ENCODE results near the gene DISC1. TPM values are rescaled to one million over a fixed set of nuclear protein-coding genes. Genes with fewer than 3 reads are reported as not detected.

The DISC1 gene
- total RNA-seq, 1 experiment from 2014 or later, result 9.8 TPM

GRCh38 chr1:231913493-231913892 lies 286.9 kb downstream of the DISC1 start:
- Mint-ChIP-seq H3K9me3 (ENCODE audit: low read depth, unreplicated experiment) (peaks cover 3% of the 10 kb centered on the region), H3K4me3 (ENCODE audit: low read depth, unreplicated experiment) (no peak overlapping the region), H3K27me3 (ENCODE audit: unreplicated experiment) (no peaks in the 10 kb centered on the region), H3K36me3 (ENCODE audit: insufficient read depth, unreplicated experiment) (no peaks in the 10 kb centered on the region), H3K4me1 (ENCODE audit: low read depth, unreplicated experiment) (peaks cover 8% of the 10 kb centered on the region), H3K27ac (ENCODE audit: unreplicated experiment) (no peak overlapping the region)
- no peak for TF ChIP-seq CTCF (IDR thresholded peaks at IDR 0.05; ENCODE audit: unreplicated experiment)
- no TSS peak for BruUV-seq (replicated peaks)
- DNase-seq, result no peak
- CTCF ChIA-PET, result no interaction called here
- intact Hi-C loops (cut with micrococcal nuclease; ENCODE audit: unreplicated experiment), result no loop called here

GRCh38 chr1:231918239-231919015 lies 291.8 kb downstream of the DISC1 start:
- intact Hi-C loops (cut with micrococcal nuclease; ENCODE audit: unreplicated experiment), result no loop called here
- H3K4me3 Mint-ChIP-seq (ENCODE audit: low read depth, unreplicated experiment), result no peak overlapping the region
- BruUV-seq (replicated peaks), result no TSS peak
- no peak for TF ChIP-seq CTCF (IDR thresholded peaks at IDR 0.05; ENCODE audit: unreplicated experiment)
- no peaks in the 10 kb centered on the region for H3K9me3 Mint-ChIP-seq (ENCODE audit: low read depth, unreplicated experiment)
- H3K4me1 Mint-ChIP-seq (ENCODE audit: low read depth, unreplicated experiment), result peaks cover 13% of the 10 kb centered on the region
- no peak overlapping the region for H3K27ac Mint-ChIP-seq (ENCODE audit: unreplicated experiment)
- peak; percentile 11 for DNase-seq
- no peaks in the 10 kb centered on the region for H3K36me3 Mint-ChIP-seq (ENCODE audit: insufficient read depth, unreplicated experiment)
- H3K27me3 Mint-ChIP-seq (ENCODE audit: unreplicated experiment), result no peaks in the 10 kb centered on the region
- CTCF ChIA-PET, result no interaction called here

GRCh38 chr1:231919239-231919885 lies 292.8 kb downstream of the DISC1 start:
- Mint-ChIP-seq H3K36me3 (ENCODE audit: insufficient read depth, unreplicated experiment) (no peaks in the 10 kb centered on the region), H3K4me3 (ENCODE audit: low read depth, unreplicated experiment) (no peak overlapping the region), H3K27ac (ENCODE audit: unreplicated experiment) (no peak overlapping the region), H3K27me3 (ENCODE audit: unreplicated experiment) (no peaks in the 10 kb centered on the region), H3K4me1 (ENCODE audit: low read depth, unreplicated experiment) (peaks cover 13% of the 10 kb centered on the region), H3K9me3 (ENCODE audit: low read depth, unreplicated experiment) (no peaks in the 10 kb centered on the region)
- BruUV-seq (replicated peaks), result no TSS peak
- intact Hi-C loops (cut with micrococcal nuclease; ENCODE audit: unreplicated experiment), result no loop called here
- DNase-seq, result no peak
- CTCF ChIA-PET, result no interaction called here
- TF ChIP-seq CTCF (IDR thresholded peaks at IDR 0.05; ENCODE audit: unreplicated experiment), result no peak

GRCh38 chr1:231919886-231920285 lies 293.3 kb downstream of the DISC1 start:
- H3K27me3 Mint-ChIP-seq (ENCODE audit: unreplicated experiment), result no peaks in the 10 kb centered on the region
- no peak overlapping the region for H3K4me3 Mint-ChIP-seq (ENCODE audit: low read depth, unreplicated experiment)
- H3K27ac Mint-ChIP-seq (ENCODE audit: unreplicated experiment), result no peak overlapping the region
- DNase-seq, result no peak
- no peaks in the 10 kb centered on the region for H3K36me3 Mint-ChIP-seq (ENCODE audit: insufficient read depth, unreplicated experiment)
- no peaks in the 10 kb centered on the region for H3K9me3 Mint-ChIP-seq (ENCODE audit: low read depth, unreplicated experiment)
- H3K4me1 Mint-ChIP-seq (ENCODE audit: low read depth, unreplicated experiment), result peaks cover 13% of the 10 kb centered on the region
- CTCF ChIA-PET, result no interaction called here
- intact Hi-C loops (cut with micrococcal nuclease; ENCODE audit: unreplicated experiment), result no loop called here
- BruUV-seq (replicated peaks), result no TSS peak
- TF ChIP-seq CTCF (IDR thresholded peaks at IDR 0.05; ENCODE audit: unreplicated experiment), result no peak

All from Calu3 (cell line).